HG02970 (cell line): ENCODE data around the gene TIMM44.

Experiments
- ATAC-seq: cut with Tn5 transposase; IDR thresholded peaks from one replicate; pipeline ENCODE4 v1.9.1; 2021; ENCODE audit warnings: mild to moderate bottlenecking, moderate library complexity, moderate number of reproducible peaks; ENCODE audit not compliant: unreplicated experiment, low FRiP score

TIMM44 gene

DNA sequence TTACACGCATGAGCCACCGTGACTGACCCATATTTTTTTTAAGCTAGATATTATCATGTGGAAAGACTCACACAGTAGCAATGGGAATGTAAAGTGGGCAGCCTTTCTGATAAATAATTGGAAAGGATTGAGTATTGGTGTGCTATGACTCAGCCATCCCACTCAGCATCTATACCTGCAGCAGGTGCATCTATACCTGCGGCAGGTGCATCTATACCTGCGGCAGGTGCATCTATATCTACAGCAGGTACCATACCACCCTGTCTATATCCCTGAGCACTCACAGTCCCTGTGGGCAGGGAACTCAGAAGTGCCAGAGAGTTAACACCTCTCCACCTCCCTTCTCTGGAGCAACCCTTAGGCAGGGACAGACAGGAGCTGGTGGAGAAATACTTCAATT, 60.4 kb downstream of the TIMM44 start:
- ATAC-seq = no peak

DNA sequence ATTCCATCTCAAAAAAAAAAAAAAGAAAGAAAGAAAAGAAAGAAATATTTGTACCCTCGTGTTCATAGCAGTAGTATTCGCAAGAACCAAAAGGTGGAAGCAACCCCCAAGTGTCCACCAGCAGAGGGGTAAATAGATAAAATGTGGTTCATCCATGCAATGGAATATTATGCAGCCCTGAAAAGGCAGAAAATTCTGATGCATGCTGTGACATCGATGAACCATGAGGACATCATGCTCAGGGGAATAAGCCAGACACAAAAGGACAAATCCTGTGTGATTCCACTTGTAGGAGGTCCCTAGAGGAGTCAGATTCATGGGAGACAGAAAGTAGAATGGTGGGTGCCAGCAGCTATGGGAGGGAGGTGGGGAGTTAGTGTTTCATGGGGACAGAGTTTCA, 61.6 kb downstream of the TIMM44 start:
- no peak for ATAC-seq

DNA sequence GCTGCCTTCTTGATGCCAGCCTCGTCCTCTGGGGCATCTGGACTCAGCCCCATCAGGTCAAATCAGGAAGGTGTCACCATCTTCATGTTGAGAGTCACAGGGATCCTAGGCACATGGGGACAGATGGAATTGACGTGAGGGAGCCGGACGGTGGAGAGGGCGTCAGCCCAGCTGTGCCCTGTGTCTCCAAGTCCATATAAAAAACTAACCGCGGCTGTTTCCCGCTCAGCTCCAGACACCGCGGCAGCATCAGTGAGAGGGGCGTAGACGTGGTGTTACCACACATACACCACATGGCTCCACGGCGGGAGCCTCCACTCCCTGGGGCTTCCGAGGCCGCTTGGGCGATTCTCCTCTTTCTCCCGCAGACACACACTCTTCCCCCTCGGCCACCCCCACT, 63.6 kb downstream of the TIMM44 start:
- no peak for ATAC-seq

- no peak for ATAC-seq
These were observed 64.2 kb downstream of the TIMM44 start for GRCh38 chr19:7879111-7879807.

DNA sequence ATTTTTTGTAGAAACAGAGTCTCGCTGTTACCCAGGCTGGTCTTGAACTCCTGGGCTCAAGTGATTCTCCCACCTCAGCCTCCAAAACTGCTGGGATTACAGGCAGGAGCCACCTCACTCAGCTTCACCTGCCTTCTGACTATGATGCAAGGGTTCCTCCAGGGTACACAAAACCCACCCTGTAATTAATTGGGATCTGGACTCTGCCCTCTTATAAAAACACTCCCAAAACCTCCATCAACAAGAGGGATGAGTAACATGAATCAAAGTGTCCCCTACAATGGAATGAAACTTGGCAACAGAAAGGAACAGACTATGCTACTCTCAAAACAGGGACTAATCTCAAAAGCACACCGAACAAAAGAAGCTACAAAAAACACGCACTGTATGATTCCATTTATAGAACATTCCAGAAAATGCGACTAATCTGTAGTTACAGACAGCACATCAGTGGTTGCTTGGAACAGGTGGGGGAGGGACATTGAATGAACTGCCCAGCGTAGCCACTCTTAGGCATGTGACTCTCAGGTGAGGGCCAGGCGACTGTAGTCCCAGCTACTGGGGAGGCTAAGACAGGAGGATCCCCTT, 66.1 kb downstream of the TIMM44 start:
- ATAC-seq = no peak
